ENCODE measurements around the gene NEK10. TPM values are rescaled to one million over a fixed set of nuclear protein-coding genes. Genes with fewer than 3 reads are reported as not detected.

NEK10 gene
- total and polyA plus RNA-seq, 2 of the 13 experiments (the other 11 are each of a cell fraction or from before 2014, with no cell fraction given): 2.8 to 14.2 TPM

- TF ChIP-seq ZNF597 (CRISPR knock-in tag; IDR thresholded peaks at IDR 0.05) (no peak), HHEX (CRISPR knock-in tag; IDR thresholded peaks at IDR 0.05) (peak; percentile 51; the same call in 1 of the 2 replicates), MAFK (conservative IDR thresholded peaks at IDR 0.05 in 1 of 2, IDR thresholded peaks at IDR 0.05 in 1 of 2; ENCODE audit: low read length in 2 of 2) (no peak), NR2F6 (IDR thresholded peaks at IDR 0.05) (peak; percentile 84), NR2F6 (CRISPR knock-in tag; IDR thresholded peaks at IDR 0.05) (peak; percentile 81), ZBED4 (CRISPR knock-in tag; IDR thresholded peaks at IDR 0.05; ENCODE audit: borderline replicate concordance) (no peak), NFE2L2 (IDR thresholded peaks at IDR 0.05; ENCODE audit: low read length) (no peak), ZNF124 (CRISPR knock-in tag; IDR thresholded peaks at IDR 0.05) (no peak), HOXA5 (CRISPR knock-in tag; IDR thresholded peaks at IDR 0.05) (0 out of 2 replicates have a peak, but pooled peaks have one; percentile 19), ZNF24 (IDR thresholded peaks at IDR 0.05) (no peak), RFX3 (CRISPR knock-in tag; IDR thresholded peaks at IDR 0.05) (peak; percentile 73), NCOA2 (CRISPR knock-in tag; IDR thresholded peaks at IDR 0.05) (peak; percentile 74), KAT7 (CRISPR knock-in tag; IDR thresholded peaks at IDR 0.05; ENCODE audit: borderline replicate concordance) (no peak), SKIL (CRISPR knock-in tag; IDR thresholded peaks at IDR 0.05; ENCODE audit: borderline replicate concordance) (no peak), ZNF780A (CRISPR knock-in tag; IDR thresholded peaks at IDR 0.05) (no peak), NFAT5 (CRISPR knock-in tag; IDR thresholded peaks at IDR 0.05) (no peak), FOXA3 (CRISPR knock-in tag; IDR thresholded peaks at IDR 0.05) (peak; percentile 93), ZFP90 (CRISPR knock-in tag; IDR thresholded peaks at IDR 0.05; ENCODE audit: borderline replicate concordance) (no peak), ZNF598 (CRISPR knock-in tag; IDR thresholded peaks at IDR 0.05; ENCODE audit: borderline replicate concordance) (no peak), SMAD9 (CRISPR knock-in tag; IDR thresholded peaks at IDR 0.05) (no peak)
Measured at GRCh38 chr3:27317096-27317495, 52.1 kb downstream of the NEK10 start (continued).

All from HepG2 (cell line).